Hepatocyte (in vitro differentiated cells): ENCODE data around the gene XPNPEP2. TPM values are rescaled to one million over a fixed set of nuclear protein-coding genes. Genes with fewer than 3 reads are reported as not detected.

Experiments
- DNase-seq: peaks from one replicate; pipeline ENCODE4 v3.0.0-alpha.2; 2016; ENCODE audit warnings: low spot score
- H2AFZ ChIP-seq: fragments of 200-600 bp; sonication (generic); 2 replicates; pipeline ENCODE4 v1.6.0; 2016; ENCODE audit warnings: antibody characterized with exemption, mild to moderate bottlenecking
- H3K27ac ChIP-seq: fragments of 200-600 bp; sonication (generic); 2 replicates; pipeline ENCODE4 v1.5.1; 2016; ENCODE audit warnings: mild to moderate bottlenecking
- H3K27me3 ChIP-seq: fragments of 200-600 bp; sonication (generic); 2 replicates; pipeline ENCODE4 v1.6.1; 2016
- H3K36me3 ChIP-seq: fragments of 200-600 bp; sonication (generic); replicated peaks from 2 replicates; pipeline ENCODE4 v1.5.1; 2016; ENCODE audit warnings: low read depth; ENCODE audit not compliant: insufficient read depth
- H3K4me1 ChIP-seq: fragments of 200-600 bp; sonication (generic); 2 replicates; pipeline ENCODE4 v1.5.1; 2016; ENCODE audit warnings: mild to moderate bottlenecking, moderate library complexity; ENCODE audit not compliant: insufficient read depth
- H3K4me2 ChIP-seq: fragments of 200-600 bp; sonication (generic); 2 replicates; pipeline ENCODE4 v1.6.0; 2016
- H3K4me3 ChIP-seq: fragments of 200-600 bp; sonication (generic); 2 replicates; pipeline ENCODE4 v1.5.1; 2016; ENCODE audit warnings: mild to moderate bottlenecking
- H3K79me2 ChIP-seq: fragments of 200-600 bp; sonication (generic); 2 replicates; pipeline ENCODE4 v1.6.0; 2017; ENCODE audit warnings: mild to moderate bottlenecking
- H3K9me2 ChIP-seq: fragments of 200-600 bp; sonication (generic); replicated peaks from 2 replicates; pipeline ENCODE4 v1.6.0; 2017; ENCODE audit warnings: mild to moderate bottlenecking; ENCODE audit not compliant: insufficient read depth
- H3K9me3 ChIP-seq: fragments of 200-600 bp; sonication (generic); 2 replicates; pipeline ENCODE4 v1.5.1; 2016; ENCODE audit warnings: low read depth, mild to moderate bottlenecking
- H4K20me1 ChIP-seq: fragments of 200-600 bp; sonication (generic); 2 replicates; pipeline ENCODE4 v1.6.0; 2016; ENCODE audit warnings: mild to moderate bottlenecking; ENCODE audit not compliant: insufficient read depth, poor library complexity, severe bottlenecking
- CTCF ChIP-seq: fragments of 200-600 bp; sonication (generic); IDR thresholded peaks from 2 replicates; pipeline ENCODE4 v1.5.1; 2016; ENCODE audit warnings: antibody characterized with exemption, mild to moderate bottlenecking; ENCODE audit not compliant: poor library complexity
- EZH2 ChIP-seq: fragments of 200-600 bp; sonication (generic); IDR thresholded peaks from 2 replicates; pipeline ENCODE4 v1.6.1; 2016; ENCODE audit warnings: antibody characterized with exemption, mild to moderate bottlenecking, borderline replicate concordance
- EZH2phosphoT487 ChIP-seq: fragments of 200-600 bp; sonication (generic); IDR thresholded peaks from one replicate; pipeline ENCODE4 v1.6.1; 2018; ENCODE audit warnings: antibody characterized with exemption, mild to moderate bottlenecking, low read depth, moderate library complexity; ENCODE audit not compliant: unreplicated experiment, severe bottlenecking
- WGBS: methylation state at CpG from one replicate; pipeline ENCODE4 v1.1.6; 2016; ENCODE audit warnings: low lambda C conversion rate; ENCODE audit errors: missing lambda C conversion rate; 5-methylcytosine and 5-hydroxymethylcytosine counted together
- polyA plus RNA-seq: library from polyadenylated mRNA; unstranded; fragments of >200 nt; fragmentation: Nextera tagmentation; extraction: Ambion mirVana; gene quantifications from 2 replicates; pipeline ENCODE4 v1.2.1, GENCODE V29; 2016
- total RNA-seq: library from RNA; depleted of rRNA; stranded (reverse); fragments of >200 nt; gene quantifications from 2 replicates; pipeline ENCODE4 v1.2.3, GENCODE V29; 2014

The XPNPEP2 gene
- total and polyA plus RNA-seq, 2 experiments from 2014 or later, result 21.9 to 23.1 TPM

GRCh38 chrX:129781134-129781672, 42.4 kb downstream of the XPNPEP2 start:
- Histone ChIP-seq H3K4me1 (no peaks in the 10 kb centered on the region), H3K27ac (no peak overlapping the region), H3K79me2 (no peaks in the 10 kb centered on the region), H2AFZ (no peak overlapping the region), H3K4me3 (no peak overlapping the region), H3K9me2 (no peaks in the 10 kb centered on the region), H3K4me2 (no peak overlapping the region), H4K20me1 (no peaks in the 10 kb centered on the region), H3K9me3 (no peaks in the 10 kb centered on the region), H3K27me3 (no peaks in the 10 kb centered on the region), H3K36me3 (no peaks in the 10 kb centered on the region)
- no peak for DNase-seq
- WGBS, result 70% methylated on average over 5 of the region's 8 CpGs
- TF ChIP-seq EZH2phosphoT487 (no peak), CTCF (no peak), EZH2 (no peak)

GRCh38 chrX:129781680-129782495, 43.1 kb downstream of the XPNPEP2 start:
- DNase-seq, result no peak
- no peaks in the 10 kb centered on the region for H4K20me1 ChIP-seq

GRCh38 chrX:129782706-129783105, 43.9 kb downstream of the XPNPEP2 start:
- Histone ChIP-seq H3K27me3 (no peaks in the 10 kb centered on the region), H4K20me1 (no peaks in the 10 kb centered on the region), H3K9me2 (no peaks in the 10 kb centered on the region), H3K36me3 (no peaks in the 10 kb centered on the region), H3K4me3 (no peak overlapping the region), H3K27ac (no peak overlapping the region), H3K79me2 (no peaks in the 10 kb centered on the region), H3K9me3 (no peaks in the 10 kb centered on the region), H3K4me1 (no peaks in the 10 kb centered on the region), H2AFZ (no peak overlapping the region), H3K4me2 (no peak overlapping the region)
- 80% methylated on average over 4 of the region's 4 CpGs for WGBS
- DNase-seq, result no peak
- TF ChIP-seq EZH2 (no peak), EZH2phosphoT487 (no peak), CTCF (no peak)

More at GRCh38 chrX:129781680-129782495, 43.1 kb downstream of the XPNPEP2 start:
- TF ChIP-seq CTCF (no peak), EZH2 (no peak), EZH2phosphoT487 (no peak)
- H3K4me1 ChIP-seq, result no peaks in the 10 kb centered on the region
- no peak overlapping the region for H3K27ac ChIP-seq
- H3K9me3 ChIP-seq, result no peaks in the 10 kb centered on the region
- H2AFZ ChIP-seq, result no peak overlapping the region
- H3K4me3 ChIP-seq, result no peak overlapping the region
- no peak overlapping the region for H3K4me2 ChIP-seq
- H3K79me2 ChIP-seq, result no peaks in the 10 kb centered on the region
- WGBS, result 77% methylated on average over 10 of the region's 10 CpGs
- H3K27me3 ChIP-seq, result no peaks in the 10 kb centered on the region
- no peaks in the 10 kb centered on the region for H3K9me2 ChIP-seq
- no peaks in the 10 kb centered on the region for H3K36me3 ChIP-seq
